A673 (cell line): ENCODE measurements around the gene RDX.

ENCODE experiments used
- EZH2 ChIP-seq: fragments of 200-600 bp; sonication (generic); IDR thresholded peaks from 2 replicates; pipeline ENCODE4 v1.6.1; 2017; ENCODE audit warnings: borderline replicate concordance, low read depth, mild to moderate bottlenecking, mixed read lengths, antibody characterized with exemption, low read length; ENCODE audit not compliant: poor library complexity, severe bottlenecking
- TF ChIP-seq, protein P1 (sequence below): fragments of 300-800, 200-600 bp; sonication (generic); conservative IDR thresholded peaks from 2 replicates; pipeline ENCODE4 v1.5.1; 2017; ENCODE audit warnings: low read depth, mild to moderate bottlenecking, antibody characterized with exemption, low read length, moderate library complexity, mixed read lengths

- TF ChIP-seq EZH2: no peak
- TF ChIP-seq, protein P1, sequence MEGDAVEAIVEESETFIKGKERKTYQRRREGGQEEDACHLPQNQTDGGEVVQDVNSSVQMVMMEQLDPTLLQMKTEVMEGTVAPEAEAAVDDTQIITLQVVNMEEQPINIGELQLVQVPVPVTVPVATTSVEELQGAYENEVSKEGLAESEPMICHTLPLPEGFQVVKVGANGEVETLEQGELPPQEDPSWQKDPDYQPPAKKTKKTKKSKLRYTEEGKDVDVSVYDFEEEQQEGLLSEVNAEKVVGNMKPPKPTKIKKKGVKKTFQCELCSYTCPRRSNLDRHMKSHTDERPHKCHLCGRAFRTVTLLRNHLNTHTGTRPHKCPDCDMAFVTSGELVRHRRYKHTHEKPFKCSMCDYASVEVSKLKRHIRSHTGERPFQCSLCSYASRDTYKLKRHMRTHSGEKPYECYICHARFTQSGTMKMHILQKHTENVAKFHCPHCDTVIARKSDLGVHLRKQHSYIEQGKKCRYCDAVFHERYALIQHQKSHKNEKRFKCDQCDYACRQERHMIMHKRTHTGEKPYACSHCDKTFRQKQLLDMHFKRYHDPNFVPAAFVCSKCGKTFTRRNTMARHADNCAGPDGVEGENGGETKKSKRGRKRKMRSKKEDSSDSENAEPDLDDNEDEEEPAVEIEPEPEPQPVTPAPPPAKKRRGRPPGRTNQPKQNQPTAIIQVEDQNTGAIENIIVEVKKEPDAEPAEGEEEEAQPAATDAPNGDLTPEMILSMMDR: no peak
These were observed 2.8 kb upstream of the RDX start for GRCh38 chr11:110299006-110299785.
